Smooth muscle cell (in vitro differentiated cells): Measurements from ENCODE around the gene PGP. TPM values are rescaled to one million over a fixed set of nuclear protein-coding genes. Genes with fewer than 3 reads are reported as not detected.
A peak's percentile ranks its signal among the peaks of the same experiment; 100 is the strongest.
"Not testable (repeated sequence)": the region's sequence is repeated elsewhere in the genome, so short reads cannot be mapped to it uniquely, and the experiment has no call there.

ENCODE experiments used
- DNase-seq: peaks from one replicate; lab custom pipeline; 2025; ENCODE audit not compliant: unreplicated experiment; lab: John Stamatoyannopoulos, UW
- H2AFZ ChIP-seq: fragments of 200-600 bp; sonication (generic); 2 replicates; pipeline ENCODE4 v1.6.0; 2016; ENCODE audit warnings: antibody characterized with exemption, low read depth, mild to moderate bottlenecking
- H3F3A ChIP-seq: fragments of 200-600 bp; sonication (generic); 2 replicates; pipeline ENCODE4 v1.6.0; 2017; ENCODE audit warnings: antibody characterized with exemption, low read depth
- H3K27ac ChIP-seq: fragments of 200-600 bp; sonication (generic); 2 replicates; pipeline ENCODE4 v1.5.1; 2016; ENCODE audit warnings: low read depth, mild to moderate bottlenecking
- H3K27me3 ChIP-seq: fragments of 200-600 bp; sonication (generic); 2 replicates; pipeline ENCODE4 v1.6.1; 2016; ENCODE audit warnings: low read depth, mild to moderate bottlenecking
- H3K36me3 ChIP-seq: fragments of 200-600 bp; sonication (generic); 2 replicates; pipeline ENCODE4 v1.5.1; 2016; ENCODE audit warnings: low read depth
- H3K4me1 ChIP-seq: fragments of 200-600 bp; sonication (generic); 2 replicates; pipeline ENCODE4 v1.5.1; 2016; ENCODE audit warnings: low read depth
- H3K4me2 ChIP-seq: fragments of 200-600 bp; sonication (generic); 2 replicates; pipeline ENCODE4 v1.6.0; 2016; ENCODE audit warnings: mild to moderate bottlenecking
- H3K4me3 ChIP-seq: fragments of 200-600 bp; sonication (generic); 2 replicates; pipeline ENCODE4 v1.5.1; 2016; ENCODE audit warnings: mild to moderate bottlenecking
- H3K79me2 ChIP-seq: fragments of 200-600 bp; sonication (generic); 2 replicates; pipeline ENCODE4 v1.6.0; 2016; ENCODE audit warnings: low read depth, mild to moderate bottlenecking
- H3K9ac ChIP-seq: fragments of 200-600 bp; sonication (generic); 2 replicates; pipeline ENCODE4 v1.6.0; 2016; ENCODE audit warnings: low read depth
- H3K9me3 ChIP-seq: fragments of 200-600 bp; sonication (generic); replicated peaks from 2 replicates; pipeline ENCODE4 v1.5.1; 2016; ENCODE audit warnings: low read depth
- H4K20me1 ChIP-seq: fragments of 200-600 bp; sonication (generic); 2 replicates; pipeline ENCODE4 v1.6.0; 2016; ENCODE audit warnings: low read depth
- WGBS: methylation state at CpG from one replicate; pipeline ENCODE4 v1.1.7; 2016; ENCODE audit warnings: low lambda C conversion rate; 5-methylcytosine and 5-hydroxymethylcytosine counted together
- polyA plus RNA-seq: library from polyadenylated mRNA; unstranded; fragments of >200 nt; fragmentation: Nextera tagmentation; extraction: Ambion mirVana; gene quantifications from 2 replicates; pipeline ENCODE4 v1.2.1, GENCODE V29; 2016
- total RNA-seq: library from RNA; depleted of rRNA; stranded (reverse); fragments of >200 nt; gene quantifications from 2 replicates; pipeline ENCODE4 v1.2.3, GENCODE V29; 2014
- TF ChIP-seq, protein P1 (sequence below): fragments of 200-600 bp; sonication (generic); IDR thresholded peaks from 2 replicates; pipeline ENCODE4 v1.5.1; 2017; ENCODE audit warnings: borderline replicate concordance, mild to moderate bottlenecking, antibody characterized with exemption; ENCODE audit not compliant: insufficient read depth, poor library complexity, severe bottlenecking

The PGP gene
- total and polyA plus RNA-seq, 2 experiments from 2014 or later: 21.6 to 30.1 TPM

DNA sequence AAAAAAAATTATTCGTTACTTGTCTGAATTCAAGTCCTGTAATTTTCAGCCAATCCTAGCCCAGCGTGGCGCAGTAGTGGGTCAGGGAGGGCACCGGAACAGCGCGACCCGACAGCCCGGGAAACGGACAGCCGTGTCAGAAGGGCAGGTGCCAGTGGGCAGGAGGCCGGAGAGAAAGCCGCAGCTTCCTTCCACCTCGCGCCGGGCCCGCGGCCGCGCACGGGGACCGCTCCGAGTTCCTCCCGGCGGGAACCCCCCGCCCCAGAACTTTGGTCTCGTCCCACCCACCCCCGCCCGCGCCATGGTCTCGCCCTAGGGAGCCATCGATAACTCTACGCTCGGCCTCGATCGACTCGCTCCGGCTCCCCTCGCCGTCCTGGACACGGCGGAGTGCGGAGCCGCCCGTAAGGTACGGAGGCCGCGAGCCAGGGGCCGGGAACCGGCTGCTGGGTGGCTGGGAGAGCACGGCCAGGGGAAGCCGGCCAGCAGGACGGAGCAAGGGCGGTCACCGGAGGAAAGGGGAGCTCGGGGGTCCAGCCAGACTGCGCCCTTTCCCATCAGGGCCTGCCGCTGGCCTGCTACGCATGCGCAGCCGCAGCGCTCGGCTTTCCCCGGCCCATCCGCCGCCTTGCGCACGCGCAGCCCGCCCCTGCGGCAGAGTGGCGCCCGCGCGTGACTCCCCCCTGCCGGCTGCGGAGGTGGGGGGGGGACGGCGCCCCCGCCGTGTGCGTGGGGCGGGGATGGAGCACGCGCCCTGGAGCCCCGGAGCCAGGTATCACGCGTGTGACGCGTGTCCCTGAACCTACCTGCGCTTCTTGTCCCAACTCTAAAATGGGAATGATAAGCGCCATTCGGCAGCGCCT lies 9.3 kb downstream of the PGP start, which contains the start of gene MLST8:
Gene MLST8 (plus strand): TSS at position 351 of the 863 bp plus-strand sequence. CDS start 632 bp downstream, outside the sequence.
- Histone ChIP-seq H3K36me3 (no peaks in the 10 kb centered on the region), H3K9me3 (no peaks in the 10 kb centered on the region), H3K9ac (peak within 1 kb of the TSS; percentile 92), H3F3A (no peaks in the 10 kb centered on the region), H4K20me1 (no peaks in the 10 kb centered on the region), H3K27ac (peak within 1 kb of the TSS; percentile 70), H3K4me3 (peak within 1 kb of the TSS; percentile 93), H2AFZ (peak within 1 kb of the TSS; percentile 89), H3K4me2 (peak within 1 kb of the TSS; percentile 85), H3K27me3 (no peaks in the 10 kb centered on the region), H3K4me1 (no peaks in the 10 kb centered on the region), H3K79me2 (peaks cover 7% of the 10 kb centered on the region)
- under 1% methylated on average over 59 of the region's 93 CpGs for WGBS
- DNase-seq: peak; percentile 94
- TF ChIP-seq, protein P1, sequence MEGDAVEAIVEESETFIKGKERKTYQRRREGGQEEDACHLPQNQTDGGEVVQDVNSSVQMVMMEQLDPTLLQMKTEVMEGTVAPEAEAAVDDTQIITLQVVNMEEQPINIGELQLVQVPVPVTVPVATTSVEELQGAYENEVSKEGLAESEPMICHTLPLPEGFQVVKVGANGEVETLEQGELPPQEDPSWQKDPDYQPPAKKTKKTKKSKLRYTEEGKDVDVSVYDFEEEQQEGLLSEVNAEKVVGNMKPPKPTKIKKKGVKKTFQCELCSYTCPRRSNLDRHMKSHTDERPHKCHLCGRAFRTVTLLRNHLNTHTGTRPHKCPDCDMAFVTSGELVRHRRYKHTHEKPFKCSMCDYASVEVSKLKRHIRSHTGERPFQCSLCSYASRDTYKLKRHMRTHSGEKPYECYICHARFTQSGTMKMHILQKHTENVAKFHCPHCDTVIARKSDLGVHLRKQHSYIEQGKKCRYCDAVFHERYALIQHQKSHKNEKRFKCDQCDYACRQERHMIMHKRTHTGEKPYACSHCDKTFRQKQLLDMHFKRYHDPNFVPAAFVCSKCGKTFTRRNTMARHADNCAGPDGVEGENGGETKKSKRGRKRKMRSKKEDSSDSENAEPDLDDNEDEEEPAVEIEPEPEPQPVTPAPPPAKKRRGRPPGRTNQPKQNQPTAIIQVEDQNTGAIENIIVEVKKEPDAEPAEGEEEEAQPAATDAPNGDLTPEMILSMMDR: peak; percentile 24

DNA sequence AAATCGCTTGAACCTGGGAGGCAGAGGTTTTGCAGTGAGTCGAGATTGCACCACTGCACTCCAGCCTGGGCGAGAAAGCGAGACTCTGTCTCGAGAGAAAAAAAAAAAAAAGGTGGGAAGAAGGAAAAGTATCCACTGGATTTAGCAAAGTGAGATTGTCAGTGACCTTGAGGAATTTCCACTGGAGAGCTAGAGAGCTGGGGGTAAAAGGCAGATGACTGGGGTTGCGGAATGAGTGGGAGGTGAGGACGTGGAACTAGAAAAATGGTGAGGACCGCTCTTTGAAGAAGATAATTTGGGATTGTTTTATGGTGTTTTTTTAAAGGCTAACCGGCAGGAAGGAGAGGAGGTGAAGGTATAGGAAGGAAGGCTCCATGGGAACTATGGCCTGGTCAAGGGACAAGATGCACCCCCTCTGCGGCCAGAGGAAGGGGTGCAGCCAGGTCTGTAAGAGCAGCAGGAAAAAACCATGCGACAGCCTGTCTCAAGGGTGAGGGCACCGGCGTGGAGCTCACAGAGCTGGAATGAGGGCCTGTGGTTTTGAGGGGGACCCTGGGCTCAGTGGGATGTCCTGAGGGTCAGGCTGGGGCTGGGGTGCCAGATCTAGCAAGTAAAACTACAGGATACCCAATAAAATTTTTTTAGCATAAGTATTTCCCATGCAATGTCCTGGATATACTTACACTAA lies 10.1 kb downstream of the PGP start:
- 75% methylated on average over 13 of the region's 13 CpGs for WGBS
- TF ChIP-seq, protein P1: no peak

DNA sequence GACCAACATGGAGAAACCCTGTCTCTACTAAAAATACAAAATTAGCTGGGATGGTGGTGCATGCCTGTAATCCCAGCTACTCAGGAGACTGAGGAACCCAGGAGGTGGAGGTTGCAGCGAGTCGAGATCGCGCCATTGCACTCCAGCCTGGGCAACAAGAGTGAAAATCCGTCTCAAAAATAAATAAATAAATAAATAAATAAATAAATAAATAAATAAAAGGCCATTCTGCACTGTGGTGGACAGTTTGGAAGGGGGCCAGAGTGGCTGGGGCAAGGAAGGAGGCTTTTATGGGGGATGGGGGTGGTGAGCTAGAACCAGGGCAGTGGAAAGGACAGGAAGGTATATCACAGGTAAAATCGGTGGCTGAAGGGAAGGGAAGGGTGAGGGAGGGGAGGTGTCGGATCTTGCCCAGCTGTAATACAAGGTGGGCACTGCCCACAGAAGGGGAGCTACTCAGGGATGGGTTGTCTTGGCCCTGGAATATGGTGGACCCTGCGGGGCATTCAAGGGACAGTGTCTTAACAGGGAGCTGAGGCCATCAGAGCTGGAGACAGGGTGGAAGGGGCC lies 11.4 kb downstream of the PGP start:
- H3K4me2 ChIP-seq, H3K27ac ChIP-seq, H4K20me1 ChIP-seq, H3F3A ChIP-seq, H3K79me2 ChIP-seq, H3K4me1 ChIP-seq, DNase-seq, H3K9me3 ChIP-seq, H3K4me3 ChIP-seq, H2AFZ ChIP-seq, H3K9ac ChIP-seq, H3K36me3 ChIP-seq: not testable (repeated sequence)
- WGBS: 92% methylated on average over 8 of the region's 8 CpGs
- peaks cover 11% of the 10 kb centered on the region for H3K27me3 ChIP-seq

More for the DNA sequence above, 10.1 kb downstream of the PGP start:
- H3K9ac ChIP-seq: peak overlapping the region; percentile 92
- no peak overlapping the region for H3K27ac ChIP-seq
- peak overlapping the region; percentile 93 for H3K4me3 ChIP-seq
- H3K27me3 ChIP-seq: no peaks in the 10 kb centered on the region
- no peaks in the 10 kb centered on the region for H4K20me1 ChIP-seq
- H2AFZ ChIP-seq: peak overlapping the region; percentile 89
- DNase-seq: no peak
- H3K9me3 ChIP-seq: no peaks in the 10 kb centered on the region
- no peaks in the 10 kb centered on the region for H3K36me3 ChIP-seq
- no peaks in the 10 kb centered on the region for H3F3A ChIP-seq
- H3K4me2 ChIP-seq: peak overlapping the region; percentile 85
- peaks cover 7% of the 10 kb centered on the region for H3K79me2 ChIP-seq
- H3K4me1 ChIP-seq: no peaks in the 10 kb centered on the region

DNA sequence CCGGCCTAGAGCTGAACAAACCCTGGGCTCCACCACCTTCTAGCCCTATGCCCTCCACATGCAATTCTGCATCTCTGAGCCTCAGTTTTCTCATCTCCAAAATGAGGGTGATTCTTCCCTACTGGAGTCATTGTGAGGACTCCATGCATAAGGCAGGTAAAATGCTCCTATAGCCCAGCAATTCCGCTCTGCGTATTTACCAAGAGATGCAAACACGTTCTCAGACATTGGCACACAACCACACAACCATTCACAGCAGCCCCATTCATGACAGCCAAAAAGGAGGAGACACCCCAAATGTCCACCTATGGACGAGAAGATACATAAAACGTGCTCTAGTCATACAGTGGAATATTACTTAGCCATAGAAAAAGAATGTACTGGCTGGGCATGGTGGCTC lies 14.3 kb downstream of the PGP start:
- no peaks in the 10 kb centered on the region for H3K36me3 ChIP-seq
- H3K4me2 ChIP-seq: no peak overlapping the region
- WGBS: 88% methylated on average over 6 of the region's 6 CpGs
- H4K20me1 ChIP-seq: no peaks in the 10 kb centered on the region
- TF ChIP-seq, protein P1: no peak
- no peak overlapping the region for H3K4me3 ChIP-seq
- H3K27me3 ChIP-seq: peaks cover 35% of the 10 kb centered on the region
- DNase-seq: no peak
- H3K9ac ChIP-seq: no peak overlapping the region
- no peaks in the 10 kb centered on the region for H3F3A ChIP-seq
- H3K4me1 ChIP-seq: no peaks in the 10 kb centered on the region
- no peaks in the 10 kb centered on the region for H3K79me2 ChIP-seq
- no peaks in the 10 kb centered on the region for H3K9me3 ChIP-seq
- no peak overlapping the region for H3K27ac ChIP-seq
- H2AFZ ChIP-seq: no peak overlapping the region
